Natural killer cell (primary cell): ENCODE data around the gene CYBB. TPM values are rescaled to one million over a fixed set of nuclear protein-coding genes. Genes with fewer than 3 reads are reported as not detected.

Experiments used
- ATAC-seq, 3 donors: fragments of 150-1000 bp in 2 of 3; fragments of 200-7000 bp in 1 of 3; cut with Tn5 transposase; 1 replicate in 1 of 3; 2 replicates in 2 of 3; pipeline ENCODE4 v1.10.0; 2021; ENCODE audit warnings: mild to moderate bottlenecking in 2 of 3, moderate library complexity in 2 of 3
- DNase-seq, 2 donors: peaks; one replicate each; pipeline versions ENCODE4 v3.0.0 to v3.0.0-alpha.2; 2013 to 2021; ENCODE audit warnings: mixed read lengths in 1 of 2
- H3K27ac ChIP-seq: one replicate; pipeline ENCODE4 v1.5.1; 2013; ENCODE audit warnings: mild to moderate bottlenecking, low read length
- H3K27me3 ChIP-seq: one replicate; pipeline ENCODE4 v1.6.1; 2013; ENCODE audit warnings: low read length; ENCODE audit not compliant: control insufficient read depth, insufficient read depth
- H3K36me3 ChIP-seq: one replicate; pipeline ENCODE4 v1.6.1; 2013; ENCODE audit warnings: low read length; ENCODE audit not compliant: control insufficient read depth, insufficient read depth
- H3K4me1 ChIP-seq: one replicate; pipeline ENCODE4 v1.6.1; 2013; ENCODE audit warnings: low read length; ENCODE audit not compliant: control insufficient read depth, insufficient read depth
- H3K4me3 ChIP-seq: one replicate; pipeline ENCODE4 v1.5.1; 2013; ENCODE audit warnings: low read length
- H3K9me3 ChIP-seq: one replicate; pipeline ENCODE4 v1.6.1; 2013; ENCODE audit warnings: low read length; ENCODE audit not compliant: control insufficient read depth, insufficient read depth
- H3K27ac Mint-ChIP-seq, 2 donors: one replicate each; pipeline ENCODE4 v1.8.0; 2022; ENCODE audit warnings: mild to moderate bottlenecking in 2 of 2, mixed read lengths in 2 of 2, moderate library complexity in 1 of 2
- H3K27me3 Mint-ChIP-seq, 2 donors: one replicate each; pipeline ENCODE4 v1.8.0; 2022; ENCODE audit warnings: low read depth in 2 of 2, mixed read lengths in 2 of 2
- H3K36me3 Mint-ChIP-seq: one replicate; pipeline ENCODE4 v1.8.0; 2022; ENCODE audit warnings: mixed read lengths
- H3K4me1 Mint-ChIP-seq, 2 donors: one replicate each; pipeline ENCODE4 v1.8.0; 2022; ENCODE audit warnings: mixed read lengths in 2 of 2
- H3K4me3 Mint-ChIP-seq: one replicate; pipeline ENCODE4 v1.8.0; 2022; ENCODE audit warnings: mild to moderate bottlenecking, moderate library complexity, mixed read lengths
- H3K9me3 Mint-ChIP-seq, 2 donors: one replicate each; pipeline ENCODE4 v1.8.0; 2022; ENCODE audit warnings: mixed read lengths in 2 of 2
- WGBS: methylation state at CpG from one replicate; pipeline ENCODE4 v1.1.7; 2013; ENCODE audit warnings: missing lambda C conversion rate; ENCODE audit not compliant: insufficient coverage; 5-methylcytosine and 5-hydroxymethylcytosine counted together
- intact Hi-C: fragments of 100-400 bp; cut with micrococcal nuclease; formaldehyde crosslinking; loops from one replicate; pipeline ENCODE4 v1.14.2; 2022
- total RNA-seq, 4 donors: library from RNA; stranded (reverse); fragments of 120-200 nt in 1 of 4; gene quantifications; one replicate each; pipeline versions ENCODE4 v1.2.3 to v1.2.4, GENCODE V29; 2013 to 2022
- TF ChIP-seq, protein P1 (sequence below): fragments of 200-600 bp; IDR thresholded peaks from one replicate; pipeline ENCODE4 v1.8.0; 2022; ENCODE audit warnings: antibody characterized with exemption

CYBB gene
- total RNA-seq, 3 donors from 2014 or later (not counting 1 experiment from before 2014, with no cell fraction given) = 11.3 to 25.6 (median 20.9) TPM

DNA sequence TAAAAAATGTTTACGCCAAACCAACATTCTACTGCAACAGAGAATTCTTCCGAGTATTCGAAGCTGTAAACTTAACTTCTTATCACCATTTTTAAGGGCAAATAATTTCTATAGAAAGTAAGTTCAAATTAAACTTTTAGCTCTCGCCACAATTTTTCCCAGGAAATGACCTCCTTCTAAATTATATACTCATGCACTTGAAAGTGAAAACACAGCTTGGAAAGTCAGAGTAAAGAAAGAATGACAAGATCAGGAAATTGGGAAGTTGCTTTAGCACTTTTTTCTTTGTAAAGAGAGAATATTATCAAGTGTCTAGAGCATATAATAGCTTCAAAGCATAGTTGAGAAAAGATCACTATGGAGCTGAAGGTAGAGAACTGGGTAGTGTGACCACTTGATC is 1.2 kb downstream of the CYBB start:
- no peak for ATAC-seq
- Mint-ChIP-seq H3K27ac (no peak overlapping the region), H3K9me3 (no peaks in the 10 kb centered on the region), H3K4me1 (peaks cover 15 to 16% of the 10 kb centered on the region in 2 donors), H3K36me3 (no peaks in the 10 kb centered on the region), H3K27me3 (peaks cover 0 to 17% of the 10 kb centered on the region in 2 donors), H3K4me3 (no peak overlapping the region)
- Histone ChIP-seq H3K27ac (no peak overlapping the region), H3K27me3 (no peaks in the 10 kb centered on the region), H3K4me1 (peaks cover 6% of the 10 kb centered on the region), H3K4me3 (peak overlapping the region; percentile 44), H3K36me3 (no peaks in the 10 kb centered on the region), H3K9me3 (no peaks in the 10 kb centered on the region)
- TF ChIP-seq, protein P1, sequence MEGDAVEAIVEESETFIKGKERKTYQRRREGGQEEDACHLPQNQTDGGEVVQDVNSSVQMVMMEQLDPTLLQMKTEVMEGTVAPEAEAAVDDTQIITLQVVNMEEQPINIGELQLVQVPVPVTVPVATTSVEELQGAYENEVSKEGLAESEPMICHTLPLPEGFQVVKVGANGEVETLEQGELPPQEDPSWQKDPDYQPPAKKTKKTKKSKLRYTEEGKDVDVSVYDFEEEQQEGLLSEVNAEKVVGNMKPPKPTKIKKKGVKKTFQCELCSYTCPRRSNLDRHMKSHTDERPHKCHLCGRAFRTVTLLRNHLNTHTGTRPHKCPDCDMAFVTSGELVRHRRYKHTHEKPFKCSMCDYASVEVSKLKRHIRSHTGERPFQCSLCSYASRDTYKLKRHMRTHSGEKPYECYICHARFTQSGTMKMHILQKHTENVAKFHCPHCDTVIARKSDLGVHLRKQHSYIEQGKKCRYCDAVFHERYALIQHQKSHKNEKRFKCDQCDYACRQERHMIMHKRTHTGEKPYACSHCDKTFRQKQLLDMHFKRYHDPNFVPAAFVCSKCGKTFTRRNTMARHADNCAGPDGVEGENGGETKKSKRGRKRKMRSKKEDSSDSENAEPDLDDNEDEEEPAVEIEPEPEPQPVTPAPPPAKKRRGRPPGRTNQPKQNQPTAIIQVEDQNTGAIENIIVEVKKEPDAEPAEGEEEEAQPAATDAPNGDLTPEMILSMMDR = no peak
- DNase-seq = no peak
- WGBS = no CpG with 5 or more reads among the region's 4 CpGs
- intact Hi-C loops = no loop called here

DNA sequence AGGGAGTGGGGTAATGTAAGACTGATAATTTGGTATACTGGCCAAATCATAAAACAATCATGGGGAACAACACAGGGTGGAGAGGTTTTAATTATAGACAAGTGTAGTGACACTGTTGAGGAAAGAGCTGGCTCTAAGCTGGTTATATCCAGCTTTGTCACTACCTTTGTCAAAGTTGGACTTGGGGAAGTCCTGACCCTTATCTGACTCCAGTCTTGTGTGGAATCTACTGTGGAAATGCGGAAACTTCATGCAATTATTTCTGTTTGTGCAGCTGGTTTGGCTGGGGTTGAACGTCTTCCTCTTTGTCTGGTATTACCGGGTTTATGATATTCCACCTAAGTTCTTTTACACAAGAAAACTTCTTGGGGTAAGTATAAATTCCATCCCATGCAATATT is 2.0 kb downstream of the CYBB start:
- Histone ChIP-seq H3K4me3 (peak overlapping the region; percentile 44), H3K4me1 (peaks cover 4% of the 10 kb centered on the region), H3K36me3 (no peaks in the 10 kb centered on the region), H3K27ac (no peak overlapping the region), H3K9me3 (no peaks in the 10 kb centered on the region), H3K27me3 (no peaks in the 10 kb centered on the region)
- TF ChIP-seq, protein P1 = no peak
- H3K4me1 Mint-ChIP-seq = peaks cover 14 to 16% of the 10 kb centered on the region in 2 donors
- H3K4me3 Mint-ChIP-seq = no peak overlapping the region
- no peak overlapping the region for H3K27ac Mint-ChIP-seq
- ATAC-seq (no peak), DNase-seq (no peak)
- WGBS = 74% methylated on average over 3 of the region's 3 CpGs
- no peaks in the 10 kb centered on the region for H3K9me3 Mint-ChIP-seq
- no peaks in the 10 kb centered on the region for H3K36me3 Mint-ChIP-seq
- H3K27me3 Mint-ChIP-seq = peaks cover 0 to 17% of the 10 kb centered on the region in 2 donors
- intact Hi-C loops = no loop called here

DNA sequence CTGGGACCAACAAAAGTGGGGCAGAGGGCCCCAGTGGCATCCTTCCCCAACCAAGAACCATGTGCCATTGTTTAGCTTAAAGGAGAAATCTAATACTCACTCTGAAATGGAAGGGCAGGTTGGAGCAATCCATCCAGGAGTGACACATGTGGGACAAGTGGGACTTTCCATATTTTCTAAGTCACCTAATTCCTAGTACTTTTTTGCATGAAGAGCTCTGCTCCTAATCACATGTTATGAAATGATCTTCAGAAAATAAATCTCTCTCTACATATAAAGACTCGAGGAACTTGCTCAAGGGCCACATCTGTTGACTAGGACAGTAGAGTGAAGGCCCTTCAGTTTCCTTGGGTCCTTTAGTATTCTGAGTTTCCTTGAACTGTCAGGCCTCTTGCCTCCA is 2.5 kb downstream of the CYBB start:
- no peaks in the 10 kb centered on the region for H3K36me3 Mint-ChIP-seq
- peaks cover 14 to 16% of the 10 kb centered on the region in 2 donors for H3K4me1 Mint-ChIP-seq
- no peak for DNase-seq
- H3K4me3 Mint-ChIP-seq = no peak overlapping the region
- WGBS = no CpG with 5 or more reads among the region's 1 CpG
- no peaks in the 10 kb centered on the region for H3K27me3 ChIP-seq
- no peak overlapping the region for H3K27ac ChIP-seq
- H3K9me3 Mint-ChIP-seq = no peaks in the 10 kb centered on the region
- intact Hi-C loops = no loop called here
- TF ChIP-seq, protein P1 = no peak
- peaks cover 4% of the 10 kb centered on the region for H3K4me1 ChIP-seq
- H3K4me3 ChIP-seq = no peak overlapping the region
- H3K27me3 Mint-ChIP-seq = peaks cover 0 to 17% of the 10 kb centered on the region in 2 donors
- no peak overlapping the region for H3K27ac Mint-ChIP-seq
- no peaks in the 10 kb centered on the region for H3K9me3 ChIP-seq
- no peak for ATAC-seq
- no peaks in the 10 kb centered on the region for H3K36me3 ChIP-seq

DNA sequence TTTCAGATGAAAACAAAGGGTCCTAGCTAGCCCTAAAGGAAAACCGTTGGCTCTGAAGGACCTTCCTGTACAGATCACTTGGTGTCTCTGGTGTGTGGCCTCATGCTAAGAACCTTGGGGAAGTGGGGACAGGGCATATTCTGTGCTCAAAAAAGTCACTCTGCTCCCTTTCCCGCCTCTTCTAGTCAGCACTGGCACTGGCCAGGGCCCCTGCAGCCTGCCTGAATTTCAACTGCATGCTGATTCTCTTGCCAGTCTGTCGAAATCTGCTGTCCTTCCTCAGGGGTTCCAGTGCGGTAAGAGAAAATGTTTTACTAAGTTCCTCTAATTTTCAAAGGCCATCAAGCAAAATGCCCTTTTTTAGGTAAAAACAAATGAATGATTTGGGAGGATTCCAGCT is 3.4 kb downstream of the CYBB start:
- DNase-seq (no peak), ATAC-seq (no peak)
- intact Hi-C loops = no loop called here
- Mint-ChIP-seq H3K27ac (no peak overlapping the region), H3K4me3 (no peak overlapping the region), H3K9me3 (no peaks in the 10 kb centered on the region), H3K36me3 (no peaks in the 10 kb centered on the region), H3K27me3 (peaks cover 0 to 17% of the 10 kb centered on the region in 2 donors), H3K4me1 (peaks cover 15 to 17% of the 10 kb centered on the region in 2 donors)
- Histone ChIP-seq H3K27me3 (no peaks in the 10 kb centered on the region), H3K4me3 (no peak overlapping the region), H3K27ac (no peak overlapping the region), H3K4me1 (peaks cover 8% of the 10 kb centered on the region), H3K36me3 (no peaks in the 10 kb centered on the region), H3K9me3 (no peaks in the 10 kb centered on the region)
- TF ChIP-seq, protein P1 = no peak
- WGBS = 77% methylated on average over 3 of the region's 4 CpGs
